ENCODE results near the gene KIAA1217. TPM values are rescaled to one million over a fixed set of nuclear protein-coding genes. Genes with fewer than 3 reads are reported as not detected.

Gene KIAA1217
- total and polyA plus RNA-seq, 9 of the 15 experiments (the other 6 are each of a cell fraction or from before 2014, with no cell fraction given): 0.04 TPM; not detected in 8

DNA sequence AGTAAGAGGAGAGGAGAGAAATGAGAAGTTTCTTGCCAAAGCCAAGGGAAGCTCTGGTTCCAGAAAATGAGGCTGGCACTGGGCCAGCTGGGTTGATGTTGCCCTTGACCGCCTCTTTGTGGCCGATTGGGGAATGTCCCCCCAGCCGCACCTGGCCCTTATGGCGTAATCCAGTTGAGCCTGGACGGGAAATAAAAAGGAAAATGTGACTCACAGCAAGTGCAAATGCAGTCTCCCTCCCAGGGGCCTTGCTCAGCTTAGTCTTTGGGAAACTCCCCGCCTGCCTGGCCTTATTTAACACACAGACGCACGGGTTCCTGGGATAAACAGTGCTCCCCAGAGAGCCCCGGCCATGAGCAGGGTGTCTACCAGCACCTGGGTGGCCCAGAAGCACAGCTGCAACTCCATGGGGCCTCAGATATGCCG is 174.8 kb downstream of the KIAA1217 start (continued):
- TF ChIP-seq, protein P1, sequence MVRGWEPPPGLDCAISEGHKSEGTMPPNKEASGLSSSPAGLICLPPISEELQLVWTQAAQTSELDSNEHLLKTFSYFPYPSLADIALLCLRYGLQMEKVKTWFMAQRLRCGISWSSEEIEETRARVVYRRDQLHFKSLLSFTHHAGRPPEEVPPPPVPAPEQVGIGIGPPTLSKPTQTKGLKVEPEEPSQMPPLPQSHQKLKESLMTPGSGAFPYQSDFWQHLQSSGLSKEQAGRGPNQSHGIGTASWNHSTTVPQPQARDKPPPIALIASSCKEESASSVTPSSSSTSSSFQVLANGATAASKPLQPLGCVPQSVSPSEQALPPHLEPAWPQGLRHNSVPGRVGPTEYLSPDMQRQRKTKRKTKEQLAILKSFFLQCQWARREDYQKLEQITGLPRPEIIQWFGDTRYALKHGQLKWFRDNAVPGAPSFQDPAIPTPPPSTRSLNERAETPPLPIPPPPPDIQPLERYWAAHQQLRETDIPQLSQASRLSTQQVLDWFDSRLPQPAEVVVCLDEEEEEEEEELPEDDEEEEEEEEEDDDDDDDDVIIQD (CRISPR knock-in tag; IDR thresholded peaks at IDR 0.05): no peak
- no peak for TF ChIP-seq COPS2 (conservative IDR thresholded peaks at IDR 0.05)
- TF ChIP-seq, protein P2, sequence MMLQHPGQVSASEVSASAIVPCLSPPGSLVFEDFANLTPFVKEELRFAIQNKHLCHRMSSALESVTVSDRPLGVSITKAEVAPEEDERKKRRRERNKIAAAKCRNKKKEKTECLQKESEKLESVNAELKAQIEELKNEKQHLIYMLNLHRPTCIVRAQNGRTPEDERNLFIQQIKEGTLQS (IDR thresholded peaks at IDR 0.05): 0 out of 2 replicates have a peak, but pooled peaks have one; percentile 33
- TF ChIP-seq, protein P2 (CRISPR knock-in tag; conservative IDR thresholded peaks at IDR 0.05): no peak
- TF ChIP-seq CTBP1 (IDR thresholded peaks at IDR 0.05; ENCODE audit: borderline replicate concordance): no peak
- TF ChIP-seq, protein P3, sequence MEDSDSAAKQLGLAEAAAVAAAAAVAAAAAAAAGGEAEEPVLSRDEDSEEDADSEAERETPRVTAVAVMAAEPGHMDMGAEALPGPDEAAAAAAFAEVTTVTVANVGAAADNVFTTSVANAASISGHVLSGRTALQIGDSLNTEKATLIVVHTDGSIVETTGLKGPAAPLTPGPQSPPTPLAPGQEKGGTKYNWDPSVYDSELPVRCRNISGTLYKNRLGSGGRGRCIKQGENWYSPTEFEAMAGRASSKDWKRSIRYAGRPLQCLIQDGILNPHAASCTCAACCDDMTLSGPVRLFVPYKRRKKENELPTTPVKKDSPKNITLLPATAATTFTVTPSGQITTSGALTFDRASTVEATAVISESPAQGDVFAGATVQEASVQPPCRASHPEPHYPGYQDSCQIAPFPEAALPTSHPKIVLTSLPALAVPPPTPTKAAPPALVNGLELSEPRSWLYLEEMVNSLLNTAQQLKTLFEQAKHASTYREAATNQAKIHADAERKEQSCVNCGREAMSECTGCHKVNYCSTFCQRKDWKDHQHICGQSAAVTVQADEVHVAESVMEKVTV (CRISPR knock-in tag; IDR thresholded peaks at IDR 0.05): no peak
- TF ChIP-seq SREBF1 (IDR thresholded peaks at IDR 0.05; ENCODE audit: borderline replicate concordance, low read depth, low read length): no peak
- TF ChIP-seq ILF3 (IDR thresholded peaks at IDR 0.05; ENCODE audit: borderline replicate concordance): no peak
- TF ChIP-seq, protein P4, sequence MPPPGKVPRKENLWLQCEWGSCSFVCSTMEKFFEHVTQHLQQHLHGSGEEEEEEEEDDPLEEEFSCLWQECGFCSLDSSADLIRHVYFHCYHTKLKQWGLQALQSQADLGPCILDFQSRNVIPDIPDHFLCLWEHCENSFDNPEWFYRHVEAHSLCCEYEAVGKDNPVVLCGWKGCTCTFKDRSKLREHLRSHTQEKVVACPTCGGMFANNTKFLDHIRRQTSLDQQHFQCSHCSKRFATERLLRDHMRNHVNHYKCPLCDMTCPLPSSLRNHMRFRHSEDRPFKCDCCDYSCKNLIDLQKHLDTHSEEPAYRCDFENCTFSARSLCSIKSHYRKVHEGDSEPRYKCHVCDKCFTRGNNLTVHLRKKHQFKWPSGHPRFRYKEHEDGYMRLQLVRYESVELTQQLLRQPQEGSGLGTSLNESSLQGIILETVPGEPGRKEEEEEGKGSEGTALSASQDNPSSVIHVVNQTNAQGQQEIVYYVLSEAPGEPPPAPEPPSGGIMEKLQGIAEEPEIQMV (tag; conservative IDR thresholded peaks at IDR 0.05; ENCODE audit: low read depth): no peak
- no peak for TF ChIP-seq NR3C1 (CRISPR knock-in tag; IDR thresholded peaks at IDR 0.05)
- no peak for TF ChIP-seq TOE1 (IDR thresholded peaks at IDR 0.05; ENCODE audit: borderline replicate concordance)
- TF ChIP-seq TOE1 (CRISPR knock-in tag; IDR thresholded peaks at IDR 0.05; ENCODE audit: borderline replicate concordance, low read depth): no peak
- TF ChIP-seq, protein P5, sequence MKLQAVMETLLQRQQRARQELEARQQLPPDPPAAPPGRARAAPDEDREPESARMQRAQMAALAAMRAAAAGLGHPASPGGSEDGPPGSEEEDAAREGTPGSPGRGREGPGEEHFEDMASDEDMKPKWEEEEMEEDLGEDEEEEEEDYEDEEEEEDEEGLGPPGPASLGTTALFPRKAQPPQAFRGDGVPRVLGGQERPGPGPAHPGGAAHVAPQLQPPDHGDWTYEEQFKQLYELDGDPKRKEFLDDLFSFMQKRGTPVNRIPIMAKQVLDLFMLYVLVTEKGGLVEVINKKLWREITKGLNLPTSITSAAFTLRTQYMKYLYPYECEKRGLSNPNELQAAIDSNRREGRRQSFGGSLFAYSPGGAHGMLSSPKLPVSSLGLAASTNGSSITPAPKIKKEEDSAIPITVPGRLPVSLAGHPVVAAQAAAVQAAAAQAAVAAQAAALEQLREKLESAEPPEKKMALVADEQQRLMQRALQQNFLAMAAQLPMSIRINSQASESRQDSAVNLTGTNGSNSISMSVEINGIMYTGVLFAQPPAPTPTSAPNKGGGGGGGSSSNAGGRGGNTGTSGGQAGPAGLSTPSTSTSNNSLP (IDR thresholded peaks at IDR 0.05; ENCODE audit: borderline replicate concordance, low read depth, low read length): no peak
- 0 out of 2 replicates have a peak, but pooled peaks have one; percentile 11 for TF ChIP-seq ARID1B (IDR thresholded peaks at IDR 0.05)
- peak in 1 of 2 experiments; percentile 58; a peak in 2 of 4 replicates for TF ChIP-seq RAD21 (CRISPR knock-in tag; conservative IDR thresholded peaks at IDR 0.05 in 1 of 2, IDR thresholded peaks at IDR 0.05 in 1 of 2)
- TF ChIP-seq ZNF324 (CRISPR knock-in tag; IDR thresholded peaks at IDR 0.05): no peak
